SKM-1 (cell line): ENCODE results near the gene LSM14B.
"Not testable (repeated sequence)": the region's sequence is repeated elsewhere in the genome, so short reads cannot be mapped to it uniquely, and the experiment has no call there.

Source experiments
- DNase-seq: peaks from one replicate; lab custom pipeline; 2025; ENCODE audit not compliant: unreplicated experiment; lab: John Stamatoyannopoulos, UW

The LSM14B gene

GRCh38 chr20:62145688-62146018, 23.4 kb downstream of the LSM14B start:
- no peak for DNase-seq

- no peak for DNase-seq
These were observed 23.9 kb downstream of the LSM14B start for GRCh38 chr20:62146019-62146755.

GRCh38 chr20:62147125-62147524, 24.9 kb downstream of the LSM14B start:
- DNase-seq = no peak

- DNase-seq = no peak
These were observed 25.3 kb downstream of the LSM14B start for GRCh38 chr20:62147528-62147927.

GRCh38 chr20:62148383-62148782, 26.1 kb downstream of the LSM14B start:
- not testable (repeated sequence) for DNase-seq

GRCh38 chr20:62148908-62149314, 26.6 kb downstream of the LSM14B start:
- no peak for DNase-seq

- DNase-seq = no peak
These were observed 27.4 kb downstream of the LSM14B start for GRCh38 chr20:62149532-62150309.

- DNase-seq = no peak
These were observed 28.0 kb downstream of the LSM14B start for GRCh38 chr20:62150310-62150575.

- no peak for DNase-seq
These were observed 28.9 kb downstream of the LSM14B start for GRCh38 chr20:62151225-62151624.

- DNase-seq = no peak
These were observed 29.6 kb downstream of the LSM14B start for GRCh38 chr20:62151835-62152364.

GRCh38 chr20:62155428-62156253, 33.4 kb downstream of the LSM14B start:
- no peak for DNase-seq

- DNase-seq = no peak
These were observed 33.9 kb downstream of the LSM14B start for GRCh38 chr20:62156254-62156556.

- no peak for DNase-seq
These were observed 34.5 kb downstream of the LSM14B start for GRCh38 chr20:62156592-62157386.

- DNase-seq = no peak
These were observed 35.3 kb downstream of the LSM14B start for GRCh38 chr20:62157387-62158087.

GRCh38 chr20:62158088-62158400, 35.8 kb downstream of the LSM14B start:
- DNase-seq = no peak

GRCh38 chr20:62158541-62158940, 36.3 kb downstream of the LSM14B start:
- DNase-seq = no peak

GRCh38 chr20:62159052-62159451, 36.8 kb downstream of the LSM14B start:
- DNase-seq = no peak

GRCh38 chr20:62159839-62160238, 37.6 kb downstream of the LSM14B start:
- DNase-seq = no peak

GRCh38 chr20:62160253-62160652, 38.0 kb downstream of the LSM14B start:
- no peak for DNase-seq

GRCh38 chr20:62160876-62161275, 38.6 kb downstream of the LSM14B start:
- DNase-seq = no peak

- no peak for DNase-seq
These were observed 39.1 kb downstream of the LSM14B start for GRCh38 chr20:62161347-62161746.
